GM18520 (cell line): ENCODE results near the gene CD48.
"Not testable (repeated sequence)": the region's sequence is repeated elsewhere in the genome, so short reads cannot be mapped to it uniquely, and the experiment has no call there.

ENCODE experiments used
- ATAC-seq: cut with Tn5 transposase; IDR thresholded peaks from one replicate; pipeline ENCODE4 v1.9.1; 2021; ENCODE audit not compliant: unreplicated experiment

CD48 gene

GRCh38 chr1:160716013-160716412 lies 4.4 kb upstream of the CD48 start:
- no peak for ATAC-seq

GRCh38 chr1:160714034-160714648 lies 2.5 kb upstream of the CD48 start:
- ATAC-seq = not testable (repeated sequence)

- no peak for ATAC-seq
These were observed 1.5 kb upstream of the CD48 start for GRCh38 chr1:160713161-160713560.

GRCh38 chr1:160712525-160713080 lies 981 bp upstream of the CD48 start:
- peak; percentile 31 for ATAC-seq

GRCh38 chr1:160711276-160711601 lies 383 bp downstream of the CD48 start:
- no peak for ATAC-seq

- ATAC-seq = no peak
These were observed 937 bp downstream of the CD48 start for GRCh38 chr1:160710517-160711252.

- ATAC-seq = no peak
These were observed 1.9 kb downstream of the CD48 start for GRCh38 chr1:160709715-160710114.

GRCh38 chr1:160708801-160709200 lies 2.8 kb downstream of the CD48 start:
- ATAC-seq = no peak

- ATAC-seq = no peak
These were observed 3.5 kb downstream of the CD48 start for GRCh38 chr1:160708118-160708517.

- ATAC-seq = no peak
These were observed 4.2 kb downstream of the CD48 start for GRCh38 chr1:160707236-160708064.

GRCh38 chr1:160706526-160707235 lies 4.9 kb downstream of the CD48 start:
- no peak for ATAC-seq

GRCh38 chr1:160705742-160706141 lies 5.9 kb downstream of the CD48 start:
- ATAC-seq = no peak

- ATAC-seq = not testable (repeated sequence)
These were observed 6.4 kb downstream of the CD48 start for GRCh38 chr1:160705212-160705621.

GRCh38 chr1:160704250-160704649 lies 7.4 kb downstream of the CD48 start:
- ATAC-seq = no peak

- ATAC-seq = no peak
These were observed 9.5 kb downstream of the CD48 start for GRCh38 chr1:160702100-160702499.

GRCh38 chr1:160692390-160692789 lies 19.2 kb downstream of the CD48 start:
- not testable (repeated sequence) for ATAC-seq

- ATAC-seq = no peak
These were observed 26.4 kb downstream of the CD48 start for GRCh38 chr1:160685266-160685665.

GRCh38 chr1:160682983-160683865 lies 28.4 kb downstream of the CD48 start:
- ATAC-seq = no peak

- no peak for ATAC-seq
These were observed 29.8 kb downstream of the CD48 start for GRCh38 chr1:160681891-160682140.
